Adrenal gland (tissue), 5 donors: ENCODE measurements around the gene CSPG4.

Experiments
- CTCF ChIP-seq, 6 experiments: fragments of 450-650 bp in 4 of 6; fragments of 200-600 bp in 2 of 6; sonication (generic) in 1 of 6; IDR thresholded peaks; 1 replicate in 5 of 6; 2 replicates in 1 of 6; pipeline versions ENCODE4 v1.5.1 to v1.8.0; 2016 to 2021; ENCODE audit warnings: antibody characterized with exemption in 6 of 6, mild to moderate bottlenecking in 2 of 6, moderate library complexity in 1 of 6
- POLR2A ChIP-seq, 2 donors: fragments of 450-650 bp; IDR thresholded peaks; one replicate each; pipeline ENCODE4 v1.6.1; 2017; ENCODE audit warnings: antibody characterized with exemption in 2 of 2, mild to moderate bottlenecking in 2 of 2, moderate library complexity in 1 of 2
- donor health status: DM: no; HTN: no; CAD: no.

- TF ChIP-seq CTCF (IDR thresholded peaks at IDR 0.05) (no peak), POLR2A (IDR thresholded peaks at IDR 0.05) (no peak)
Observed at GRCh38 chr15:75753145-75753544, 40.5 kb upstream of the CSPG4 start.
